ENCODE data around the gene HSBP1. TPM values are rescaled to one million over a fixed set of nuclear protein-coding genes. Genes with fewer than 3 reads are reported as not detected.

The HSBP1 gene
- polyA plus RNA-seq, 5 donors = 173 to 207 (median 182) TPM

- DNase-seq = no peak
Measured at GRCh38 chr16:83835586-83836566, 28.1 kb downstream of the HSBP1 start.

- no peak for DNase-seq
Measured at GRCh38 chr16:83837566-83837965, 29.8 kb downstream of the HSBP1 start.

GRCh38 chr16:83838151-83838550 lies 30.4 kb downstream of the HSBP1 start:
- DNase-seq = no peak

DNA sequence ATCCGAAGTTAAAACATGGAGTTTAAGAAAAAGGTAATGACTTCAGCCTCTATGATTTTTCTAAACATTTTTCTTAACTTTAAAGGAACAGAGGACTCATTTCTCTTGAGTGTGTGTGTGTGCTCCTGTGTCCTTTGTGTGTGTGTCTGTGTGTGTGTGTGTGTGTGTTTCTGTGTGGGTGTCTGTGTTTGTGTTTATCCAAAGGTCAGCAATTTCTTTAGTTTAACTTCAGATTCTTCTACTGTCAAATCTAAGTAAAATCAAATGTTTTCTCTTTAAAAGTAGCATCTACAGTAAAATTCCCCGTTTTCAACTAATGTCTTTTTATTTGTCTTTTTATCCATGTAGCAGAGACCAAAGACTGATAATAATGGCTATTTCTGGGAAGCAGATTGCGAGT lies 31.8 kb downstream of the HSBP1 start:
- DNase-seq = no peak

DNA sequence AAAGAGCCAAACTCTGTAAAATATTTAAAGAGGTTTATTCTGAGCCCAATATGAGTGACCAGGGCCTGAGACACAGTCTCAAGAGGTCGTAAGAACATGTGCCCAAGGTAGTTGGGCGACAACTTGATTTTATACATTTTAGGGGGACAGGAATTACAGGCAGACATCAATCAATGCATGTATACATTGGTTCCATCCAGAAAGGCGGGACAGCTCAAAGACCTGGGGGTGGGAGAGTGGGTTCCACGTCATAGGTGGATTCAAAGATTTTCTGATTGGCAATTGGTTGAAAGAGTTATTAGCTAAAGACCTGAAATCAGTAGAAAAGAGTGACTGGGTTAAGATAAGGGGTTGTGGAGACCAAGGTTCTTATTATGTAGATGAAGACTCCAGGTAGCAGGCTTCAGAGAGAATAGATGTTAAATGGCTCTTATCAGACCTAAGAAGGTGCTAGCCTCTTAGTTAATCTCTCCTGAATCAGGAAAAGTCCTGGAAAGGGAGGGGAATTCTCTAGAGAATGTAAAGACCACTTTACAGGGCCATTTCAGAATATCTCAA lies 32.4 kb downstream of the HSBP1 start:
- no peak for DNase-seq

DNA sequence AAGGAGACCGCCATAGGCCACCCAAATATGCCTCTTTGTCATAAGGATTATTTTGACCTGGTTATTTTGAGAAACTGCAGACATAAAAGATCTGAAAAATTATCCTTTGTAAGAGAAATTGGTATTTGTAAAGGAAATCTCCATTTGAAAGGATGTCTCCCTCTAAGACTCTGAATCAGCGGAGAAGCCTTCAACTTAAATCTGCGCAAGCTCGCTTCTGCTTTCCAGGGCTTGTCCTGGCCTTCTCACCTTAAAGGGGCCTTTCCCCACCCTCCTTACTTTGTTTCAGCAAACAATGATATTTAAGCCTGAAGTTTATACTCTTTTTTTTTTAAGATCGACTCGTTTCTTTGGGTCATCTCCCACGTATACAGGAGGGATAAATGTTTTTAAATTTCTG lies 34.5 kb downstream of the HSBP1 start:
- DNase-seq = no peak

- DNase-seq = peak in 1 of 2 donors; percentile 12
Measured at GRCh38 chr16:83842756-83843507, 35.2 kb downstream of the HSBP1 start.

DNA sequence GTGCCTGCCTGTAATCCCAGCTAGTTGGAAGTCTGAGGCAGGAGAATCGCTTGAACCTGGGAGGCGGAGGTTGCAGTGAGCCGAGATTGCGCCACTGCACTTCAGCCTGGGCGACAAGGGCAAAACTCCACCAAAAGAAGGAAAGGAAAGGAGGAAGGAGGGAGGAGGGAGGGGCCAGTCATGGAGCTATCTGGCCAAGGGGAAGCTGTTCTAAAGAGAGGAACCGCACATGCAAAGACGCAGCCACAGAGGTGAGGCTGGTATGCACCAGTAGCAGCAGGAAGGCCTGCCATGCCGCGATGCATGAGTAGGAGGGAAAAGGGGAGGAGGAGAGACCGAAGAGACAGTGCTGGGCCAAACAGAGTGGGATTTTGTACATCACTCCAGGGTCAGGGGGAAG lies 35.9 kb downstream of the HSBP1 start:
- DNase-seq = no peak

- no peak for DNase-seq
Measured at GRCh38 chr16:83845263-83845662, 37.5 kb downstream of the HSBP1 start.

GRCh38 chr16:83847371-83848225 lies 39.8 kb downstream of the HSBP1 start:
- no peak for DNase-seq

- no peak for DNase-seq
Measured at GRCh38 chr16:83849421-83849820, 41.6 kb downstream of the HSBP1 start.

DNA sequence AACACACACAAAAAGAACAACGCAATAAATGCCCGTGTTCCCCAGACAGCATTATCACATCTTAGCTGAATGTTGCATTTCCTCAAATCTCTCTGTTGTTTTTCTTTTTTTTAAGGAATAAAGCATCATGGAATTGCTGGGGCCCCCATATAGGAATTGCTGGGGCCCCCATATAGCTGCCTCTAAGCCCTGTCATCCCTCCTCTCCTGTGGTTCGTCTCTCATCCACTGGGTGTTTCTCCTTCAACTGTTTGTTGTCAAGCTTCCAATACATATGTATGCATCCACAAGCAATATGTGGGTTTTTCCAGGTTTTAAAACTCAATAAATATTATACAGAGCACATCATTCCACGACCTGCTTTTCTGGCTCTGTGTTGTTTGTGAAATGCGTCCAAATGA lies 43.2 kb downstream of the HSBP1 start:
- DNase-seq = no peak

- DNase-seq = no peak
Measured at GRCh38 chr16:83851473-83851872, 43.7 kb downstream of the HSBP1 start.

DNA sequence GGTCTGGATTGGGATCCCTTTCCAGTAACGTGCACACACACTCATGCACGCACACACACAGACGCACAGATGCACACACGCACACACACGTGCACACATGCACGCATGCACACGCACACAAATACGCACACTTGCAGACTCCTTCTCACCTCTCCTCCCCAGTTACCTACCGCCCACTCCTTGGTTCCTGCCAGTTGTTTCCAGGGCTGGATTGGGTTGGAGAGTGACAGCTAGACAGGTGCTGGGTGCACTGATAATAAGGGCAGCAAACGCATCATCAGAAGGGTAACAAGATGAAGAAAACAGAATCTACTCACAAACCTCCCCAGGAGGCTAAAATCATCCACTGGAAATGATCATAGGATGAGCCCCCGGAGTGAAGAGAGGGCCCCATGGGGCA lies 45.0 kb downstream of the HSBP1 start:
- no peak for DNase-seq

GRCh38 chr16:83853834-83854233 lies 46.1 kb downstream of the HSBP1 start:
- no peak for DNase-seq

DNA sequence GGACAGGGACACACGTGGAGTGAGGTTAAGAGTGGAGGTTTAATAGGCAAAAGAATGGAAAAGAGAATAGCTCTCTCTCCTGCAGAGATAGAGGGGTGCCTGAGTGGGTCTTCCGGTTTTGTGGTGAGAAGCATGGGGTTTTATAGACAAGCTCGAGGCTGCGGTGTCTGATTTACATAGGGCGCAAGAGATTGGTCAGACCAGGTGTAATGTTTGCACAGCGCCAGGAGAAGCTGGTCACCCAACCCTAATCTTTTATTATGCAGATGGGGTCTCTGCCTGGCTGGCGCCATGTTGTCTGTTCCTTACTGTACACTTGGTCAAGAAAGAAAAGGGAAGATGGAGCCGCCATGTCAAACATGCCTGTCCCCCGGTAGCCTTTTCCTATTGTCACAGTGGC lies 46.6 kb downstream of the HSBP1 start:
- DNase-seq = no peak

- DNase-seq = no peak
Measured at GRCh38 chr16:83856792-83857191, 49.0 kb downstream of the HSBP1 start.

DNA sequence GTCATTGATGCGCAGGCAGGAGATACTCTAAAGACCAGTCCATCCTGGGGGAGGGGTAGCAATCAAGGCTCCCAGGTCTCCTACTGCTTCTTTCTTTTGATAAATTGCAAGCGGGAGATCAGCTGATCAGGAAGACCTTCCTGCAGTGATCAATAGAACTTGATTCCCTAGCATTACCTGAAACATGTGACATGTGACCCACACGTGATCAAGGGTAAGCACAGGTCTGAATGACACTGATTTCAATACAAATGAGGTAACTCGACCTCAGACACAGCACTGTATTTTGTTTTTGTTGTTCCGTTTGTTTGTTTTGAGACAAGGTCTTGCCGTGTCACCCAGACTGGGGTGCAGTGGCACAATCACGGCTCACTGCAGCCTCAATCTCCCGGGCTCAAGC lies 51.5 kb downstream of the HSBP1 start:
- no peak for DNase-seq

DNA sequence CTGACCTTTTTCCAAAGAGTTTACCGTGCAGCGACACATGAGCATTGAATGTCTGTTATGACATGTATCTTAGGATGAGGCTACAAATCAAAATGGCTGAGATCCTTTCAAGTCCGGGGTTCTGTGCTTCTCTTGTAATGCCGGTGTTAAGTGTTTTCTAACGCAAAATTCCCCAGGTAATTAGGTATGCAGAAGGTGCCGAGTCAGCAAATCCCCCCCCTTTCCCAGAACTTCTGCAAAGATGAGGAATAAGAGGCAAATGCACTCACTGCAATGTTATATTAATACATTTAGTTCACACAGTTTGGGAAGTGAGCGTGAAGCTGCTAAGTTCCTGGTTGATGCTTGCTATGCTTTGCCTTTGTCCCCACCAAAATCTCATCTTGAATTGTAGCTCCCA lies 54.9 kb downstream of the HSBP1 start:
- no peak for DNase-seq

GRCh38 chr16:83863682-83864081 lies 55.9 kb downstream of the HSBP1 start:
- DNase-seq = no peak

All from right lung (tissue), 5 donors.